Skeletal muscle tissue (tissue), 4 donors: ENCODE measurements around the gene XIRP2. TPM values are rescaled to one million over a fixed set of nuclear protein-coding genes. Genes with fewer than 3 reads are reported as not detected.

Experiments used
- H3K27ac ChIP-seq: one replicate; pipeline ENCODE4 v1.7.0; 2013; ENCODE audit warnings: mild to moderate bottlenecking, low read depth, low read length, inconsistent platforms
- H3K27me3 ChIP-seq, 3 donors: one replicate each; pipeline ENCODE4 v1.7.0; 2013; ENCODE audit warnings: low read length in 3 of 3; ENCODE audit not compliant: control insufficient read depth in 3 of 3, insufficient read depth in 3 of 3
- H3K36me3 ChIP-seq, 3 donors: one replicate each; pipeline ENCODE4 v1.7.0; 2013; ENCODE audit warnings: low read length in 3 of 3; ENCODE audit not compliant: control insufficient read depth in 3 of 3, insufficient read depth in 3 of 3
- H3K4me1 ChIP-seq, 3 donors: one replicate each; pipeline ENCODE4 v1.7.0; 2013; ENCODE audit warnings: low read length in 3 of 3, mild to moderate bottlenecking in 3 of 3; ENCODE audit not compliant: control insufficient read depth in 3 of 3, insufficient read depth in 3 of 3
- H3K4me3 ChIP-seq, 3 donors: one replicate each; pipeline ENCODE4 v1.7.0; 2013; ENCODE audit warnings: low read length in 3 of 3
- H3K9ac ChIP-seq, 3 donors: one replicate each; pipeline ENCODE4 v1.7.0; 2013; ENCODE audit warnings: low read length in 3 of 3, mild to moderate bottlenecking in 3 of 3, moderate library complexity in 2 of 3, low read depth in 1 of 3
- H3K9me3 ChIP-seq, 3 donors: one replicate each; pipeline ENCODE4 v1.7.0; 2013; ENCODE audit warnings: low read length in 3 of 3; ENCODE audit not compliant: control insufficient read depth in 3 of 3
- total RNA-seq: library from RNA; depleted of rRNA; stranded (reverse); fragments of >200 nt; gene quantifications from one replicate; pipeline ENCODE4 v1.2.3, GENCODE V29; 2014
- donor health status: Osteomylitis.

The XIRP2 gene
- total RNA-seq, 1 donor from 2014 or later, result 38.6 TPM

- Histone ChIP-seq H3K9me3 (no peaks in the 10 kb centered on the region), H3K9ac (no peak overlapping the region), H3K4me1 (peaks cover 0 to 3% (median 0%) of the 10 kb centered on the region in 3 donors), H3K4me3 (no peak overlapping the region), H3K36me3 (no peaks in the 10 kb centered on the region), H3K27me3 (no peaks in the 10 kb centered on the region), H3K27ac (no peak overlapping the region)
These were observed 292.9 kb downstream of the XIRP2 start for GRCh38 chr2:167181134-167181533.

DNA sequence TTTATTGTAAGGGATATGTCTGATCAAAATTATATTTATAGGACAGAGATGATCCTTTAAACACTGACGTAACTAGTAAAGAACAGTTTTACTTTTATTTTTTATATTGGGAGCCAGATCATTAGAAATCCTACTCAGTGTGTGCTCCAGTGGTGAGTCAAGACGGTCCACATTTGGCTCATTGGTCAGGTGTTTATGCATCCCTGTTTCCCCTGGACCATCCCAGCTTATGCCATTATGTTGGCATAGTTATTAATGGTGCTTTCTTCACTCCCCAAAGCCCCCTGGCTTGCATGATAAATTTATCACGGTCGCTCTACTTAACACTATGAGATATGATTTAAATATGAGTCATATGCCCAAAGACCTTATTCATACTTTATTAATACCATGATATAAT is 293.4 kb downstream of the XIRP2 start:
- no peak overlapping the region for H3K9ac ChIP-seq
- H3K4me3 ChIP-seq, result no peak overlapping the region
- H3K36me3 ChIP-seq, result no peaks in the 10 kb centered on the region
- no peak overlapping the region for H3K27ac ChIP-seq
- no peaks in the 10 kb centered on the region for H3K9me3 ChIP-seq
- H3K4me1 ChIP-seq, result peaks cover 0 to 5% (median 5%) of the 10 kb centered on the region in 3 donors
- H3K27me3 ChIP-seq, result no peaks in the 10 kb centered on the region

- H3K27me3 ChIP-seq, result no peaks in the 10 kb centered on the region
- no peak overlapping the region for H3K9ac ChIP-seq
- no peak overlapping the region for H3K4me3 ChIP-seq
- no peaks in the 10 kb centered on the region for H3K9me3 ChIP-seq
- H3K27ac ChIP-seq, result no peak overlapping the region
- H3K36me3 ChIP-seq, result no peaks in the 10 kb centered on the region
- peaks cover 0 to 6% (median 5%) of the 10 kb centered on the region in 3 donors for H3K4me1 ChIP-seq
These were observed 294.1 kb downstream of the XIRP2 start for GRCh38 chr2:167182403-167182802.

DNA sequence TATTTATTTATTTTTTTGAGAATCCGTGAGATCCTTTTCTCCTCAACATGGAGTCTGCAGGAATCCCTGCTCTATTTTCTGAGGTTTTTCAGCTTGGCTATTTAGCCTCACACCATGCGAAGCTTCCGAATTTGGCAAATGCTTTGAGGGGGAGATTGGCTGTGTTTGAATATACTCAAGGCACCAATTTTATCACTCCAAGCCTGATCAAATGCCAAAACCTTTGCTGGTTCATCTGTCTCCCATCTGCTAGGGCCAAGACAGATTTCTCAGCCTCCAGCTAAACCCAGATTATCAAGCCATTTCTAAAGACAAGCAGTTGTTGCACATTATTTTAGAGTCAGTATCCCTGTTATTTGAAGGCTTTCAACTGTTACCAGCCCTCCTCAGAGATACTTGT is 295.7 kb downstream of the XIRP2 start:
- Histone ChIP-seq H3K27ac (no peak overlapping the region), H3K27me3 (no peaks in the 10 kb centered on the region)

GRCh38 chr2:167186465-167186864 is 298.2 kb downstream of the XIRP2 start:
- H3K27ac ChIP-seq, result peak overlapping the region; percentile 93
- H3K9me3 ChIP-seq, result no peaks in the 10 kb centered on the region
- H3K9ac ChIP-seq, result peak overlapping the region; percentile 37 to 88 (median 62)
- peaks cover 5 to 9% (median 7%) of the 10 kb centered on the region in 3 donors for H3K4me1 ChIP-seq
- no peaks in the 10 kb centered on the region for H3K27me3 ChIP-seq
- no peaks in the 10 kb centered on the region for H3K36me3 ChIP-seq
- peak overlapping the region in 1 of 3 donors; percentile 46 for H3K4me3 ChIP-seq

More for the DNA sequence above, 295.7 kb downstream of the XIRP2 start:
- H3K36me3 ChIP-seq, result no peaks in the 10 kb centered on the region
- no peak overlapping the region for H3K9ac ChIP-seq
- H3K9me3 ChIP-seq, result no peaks in the 10 kb centered on the region
- peaks cover 0 to 6% (median 5%) of the 10 kb centered on the region in 3 donors for H3K4me1 ChIP-seq
- no peak overlapping the region for H3K4me3 ChIP-seq

DNA sequence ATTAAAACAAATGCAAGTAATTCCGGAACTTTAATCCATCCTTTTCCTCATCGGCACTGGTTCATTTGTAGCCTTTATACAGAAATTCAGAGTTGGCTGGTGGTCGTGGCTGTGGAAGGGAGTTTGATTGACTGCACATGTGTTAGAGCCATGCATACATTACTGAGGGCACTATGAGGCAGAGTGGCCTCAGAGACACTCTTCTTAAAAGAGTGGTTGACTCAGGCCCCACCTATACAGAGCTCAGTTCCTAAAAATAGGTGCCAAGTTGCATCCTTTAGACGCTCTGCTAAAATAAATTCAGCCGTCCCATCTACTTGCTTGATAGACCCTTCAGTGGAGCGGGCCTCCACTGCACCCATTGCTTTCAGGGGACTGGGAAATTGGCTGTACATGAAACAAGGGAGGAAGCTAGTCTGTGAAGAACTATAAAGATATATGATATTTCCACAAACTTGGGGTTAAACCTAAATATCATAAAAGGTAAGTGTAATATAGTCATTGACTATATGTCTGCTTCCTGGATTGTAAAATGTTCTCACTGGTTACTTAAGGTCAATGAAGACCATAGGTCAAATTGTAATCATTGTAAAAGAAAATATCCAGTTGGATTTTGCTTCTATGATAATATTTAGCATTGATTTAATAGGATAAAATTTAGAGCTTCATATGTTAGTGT is 298.9 kb downstream of the XIRP2 start:
- peak overlapping the region; percentile 88 to 90 (median 88) for H3K9ac ChIP-seq
- no peaks in the 10 kb centered on the region for H3K27me3 ChIP-seq
- H3K9me3 ChIP-seq, result no peaks in the 10 kb centered on the region
- H3K36me3 ChIP-seq, result no peaks in the 10 kb centered on the region
- peak overlapping the region; percentile 73 to 81 (median 73) for H3K4me3 ChIP-seq
- H3K4me1 ChIP-seq, result peaks cover 5 to 10% (median 7%) of the 10 kb centered on the region in 3 donors
- H3K27ac ChIP-seq, result peak overlapping the region; percentile 93

- Histone ChIP-seq H3K27ac (peak overlapping the region; percentile 93), H3K27me3 (no peaks in the 10 kb centered on the region), H3K9me3 (no peaks in the 10 kb centered on the region), H3K9ac (peak overlapping the region; percentile 88 to 90 (median 88)), H3K4me1 (peaks cover 8 to 21% (median 13%) of the 10 kb centered on the region in 3 donors), H3K36me3 (no peaks in the 10 kb centered on the region), H3K4me3 (peak overlapping the region; percentile 73 to 81 (median 73))
These were observed 300.0 kb downstream of the XIRP2 start for GRCh38 chr2:167187978-167188967.

GRCh38 chr2:167190053-167190452 is 301.8 kb downstream of the XIRP2 start:
- H3K9ac ChIP-seq, result peak overlapping the region; percentile 88 to 90 (median 88)
- H3K36me3 ChIP-seq, result no peaks in the 10 kb centered on the region
- H3K4me3 ChIP-seq, result peak overlapping the region; percentile 73 to 81 (median 73)
- peaks cover 14 to 28% (median 15%) of the 10 kb centered on the region in 3 donors for H3K4me1 ChIP-seq
- H3K27me3 ChIP-seq, result no peaks in the 10 kb centered on the region
- peak overlapping the region; percentile 93 for H3K27ac ChIP-seq
- H3K9me3 ChIP-seq, result no peaks in the 10 kb centered on the region

DNA sequence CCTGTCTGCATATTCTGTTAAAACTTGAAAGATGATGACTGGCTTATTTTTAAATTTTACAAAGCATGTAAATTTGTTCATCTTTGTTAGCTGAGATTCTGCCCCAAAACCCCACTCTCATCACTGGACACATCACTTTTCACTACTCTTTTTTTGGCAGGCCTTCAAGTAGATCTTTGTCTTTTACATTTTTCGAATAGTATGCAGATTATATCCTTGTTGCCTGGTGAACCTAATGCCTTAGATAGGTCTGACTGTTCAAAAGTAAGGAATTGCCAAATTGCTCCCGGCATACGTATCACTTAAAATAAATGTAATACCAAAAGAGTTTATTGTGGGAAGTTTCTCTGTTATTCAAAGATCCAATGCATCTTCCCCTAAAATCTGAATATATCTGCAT is 303.3 kb downstream of the XIRP2 start:
- H3K27ac ChIP-seq, result peak overlapping the region; percentile 93
- peaks cover 24 to 37% (median 29%) of the 10 kb centered on the region in 3 donors for H3K4me1 ChIP-seq
- peak overlapping the region; percentile 73 to 81 (median 73) for H3K4me3 ChIP-seq

More for the DNA sequence above, 303.3 kb downstream of the XIRP2 start:
- Histone ChIP-seq H3K9me3 (no peaks in the 10 kb centered on the region), H3K9ac (peak overlapping the region; percentile 57 to 88 (median 74)), H3K36me3 (no peaks in the 10 kb centered on the region), H3K27me3 (no peaks in the 10 kb centered on the region)
